ENCODE data around the gene INHBB. TPM values are rescaled to one million over a fixed set of nuclear protein-coding genes. Genes with fewer than 3 reads are reported as not detected.

Gene INHBB
- total RNA-seq, 4 donors from 2014 or later: 21.4 to 69.1 (median 62.1) TPM

GRCh38 chr2:120348134-120348736 lies 2.3 kb downstream of the INHBB start:
- TF ChIP-seq, protein P1, sequence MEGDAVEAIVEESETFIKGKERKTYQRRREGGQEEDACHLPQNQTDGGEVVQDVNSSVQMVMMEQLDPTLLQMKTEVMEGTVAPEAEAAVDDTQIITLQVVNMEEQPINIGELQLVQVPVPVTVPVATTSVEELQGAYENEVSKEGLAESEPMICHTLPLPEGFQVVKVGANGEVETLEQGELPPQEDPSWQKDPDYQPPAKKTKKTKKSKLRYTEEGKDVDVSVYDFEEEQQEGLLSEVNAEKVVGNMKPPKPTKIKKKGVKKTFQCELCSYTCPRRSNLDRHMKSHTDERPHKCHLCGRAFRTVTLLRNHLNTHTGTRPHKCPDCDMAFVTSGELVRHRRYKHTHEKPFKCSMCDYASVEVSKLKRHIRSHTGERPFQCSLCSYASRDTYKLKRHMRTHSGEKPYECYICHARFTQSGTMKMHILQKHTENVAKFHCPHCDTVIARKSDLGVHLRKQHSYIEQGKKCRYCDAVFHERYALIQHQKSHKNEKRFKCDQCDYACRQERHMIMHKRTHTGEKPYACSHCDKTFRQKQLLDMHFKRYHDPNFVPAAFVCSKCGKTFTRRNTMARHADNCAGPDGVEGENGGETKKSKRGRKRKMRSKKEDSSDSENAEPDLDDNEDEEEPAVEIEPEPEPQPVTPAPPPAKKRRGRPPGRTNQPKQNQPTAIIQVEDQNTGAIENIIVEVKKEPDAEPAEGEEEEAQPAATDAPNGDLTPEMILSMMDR (IDR thresholded peaks at IDR 0.05; ENCODE audit: low read depth): no peak

DNA sequence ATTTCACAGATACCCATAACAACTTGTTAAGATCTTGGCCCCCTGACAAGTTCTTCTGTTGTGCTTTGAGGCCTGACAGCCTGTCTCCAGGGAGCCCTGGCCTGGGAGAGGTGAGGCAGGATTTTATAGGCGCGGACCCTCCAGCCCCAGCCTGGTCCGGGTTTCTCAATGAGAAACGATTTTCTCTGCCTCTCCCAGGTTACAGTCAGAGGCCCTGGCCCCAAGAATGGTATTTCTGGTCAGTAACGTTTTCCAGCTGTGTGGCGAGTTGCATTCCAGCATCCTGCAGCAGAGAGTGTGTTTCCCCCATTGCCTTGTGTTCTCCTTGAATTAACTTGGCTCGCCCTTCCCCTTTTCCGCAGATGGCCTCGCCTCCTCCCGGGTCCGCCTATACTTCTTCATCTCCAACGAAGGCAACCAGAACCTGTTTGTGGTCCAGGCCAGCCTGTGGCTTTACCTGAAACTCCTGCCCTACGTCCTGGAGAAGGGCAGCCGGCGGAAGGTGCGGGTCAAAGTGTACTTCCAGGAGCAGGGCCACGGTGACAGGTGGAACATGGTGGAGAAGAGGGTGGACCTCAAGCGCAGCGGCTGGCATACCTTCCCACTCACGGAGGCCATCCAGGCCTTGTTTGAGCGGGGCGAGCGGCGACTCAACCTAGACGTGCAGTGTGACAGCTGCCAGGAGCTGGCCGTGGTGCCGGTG lies 3.0 kb downstream of the INHBB start:
- TF ChIP-seq, protein P1 (IDR thresholded peaks at IDR 0.05; ENCODE audit: low read depth): no peak

DNA sequence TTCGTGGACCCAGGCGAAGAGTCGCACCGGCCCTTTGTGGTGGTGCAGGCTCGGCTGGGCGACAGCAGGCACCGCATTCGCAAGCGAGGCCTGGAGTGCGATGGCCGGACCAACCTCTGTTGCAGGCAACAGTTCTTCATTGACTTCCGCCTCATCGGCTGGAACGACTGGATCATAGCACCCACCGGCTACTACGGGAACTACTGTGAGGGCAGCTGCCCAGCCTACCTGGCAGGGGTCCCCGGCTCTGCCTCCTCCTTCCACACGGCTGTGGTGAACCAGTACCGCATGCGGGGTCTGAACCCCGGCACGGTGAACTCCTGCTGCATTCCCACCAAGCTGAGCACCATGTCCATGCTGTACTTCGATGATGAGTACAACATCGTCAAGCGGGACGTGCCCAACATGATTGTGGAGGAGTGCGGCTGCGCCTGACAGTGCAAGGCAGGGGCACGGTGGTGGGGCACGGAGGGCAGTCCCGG lies 3.5 kb downstream of the INHBB start:
- TF ChIP-seq, protein P1 (IDR thresholded peaks at IDR 0.05; ENCODE audit: low read depth): no peak

GRCh38 chr2:120350080-120350479 lies 4.1 kb downstream of the INHBB start:
- TF ChIP-seq, protein P1 (IDR thresholded peaks at IDR 0.05; ENCODE audit: low read depth): no peak

GRCh38 chr2:120350801-120351320 lies 4.9 kb downstream of the INHBB start:
- TF ChIP-seq, protein P1 (IDR thresholded peaks at IDR 0.05; ENCODE audit: low read depth): no peak

DNA sequence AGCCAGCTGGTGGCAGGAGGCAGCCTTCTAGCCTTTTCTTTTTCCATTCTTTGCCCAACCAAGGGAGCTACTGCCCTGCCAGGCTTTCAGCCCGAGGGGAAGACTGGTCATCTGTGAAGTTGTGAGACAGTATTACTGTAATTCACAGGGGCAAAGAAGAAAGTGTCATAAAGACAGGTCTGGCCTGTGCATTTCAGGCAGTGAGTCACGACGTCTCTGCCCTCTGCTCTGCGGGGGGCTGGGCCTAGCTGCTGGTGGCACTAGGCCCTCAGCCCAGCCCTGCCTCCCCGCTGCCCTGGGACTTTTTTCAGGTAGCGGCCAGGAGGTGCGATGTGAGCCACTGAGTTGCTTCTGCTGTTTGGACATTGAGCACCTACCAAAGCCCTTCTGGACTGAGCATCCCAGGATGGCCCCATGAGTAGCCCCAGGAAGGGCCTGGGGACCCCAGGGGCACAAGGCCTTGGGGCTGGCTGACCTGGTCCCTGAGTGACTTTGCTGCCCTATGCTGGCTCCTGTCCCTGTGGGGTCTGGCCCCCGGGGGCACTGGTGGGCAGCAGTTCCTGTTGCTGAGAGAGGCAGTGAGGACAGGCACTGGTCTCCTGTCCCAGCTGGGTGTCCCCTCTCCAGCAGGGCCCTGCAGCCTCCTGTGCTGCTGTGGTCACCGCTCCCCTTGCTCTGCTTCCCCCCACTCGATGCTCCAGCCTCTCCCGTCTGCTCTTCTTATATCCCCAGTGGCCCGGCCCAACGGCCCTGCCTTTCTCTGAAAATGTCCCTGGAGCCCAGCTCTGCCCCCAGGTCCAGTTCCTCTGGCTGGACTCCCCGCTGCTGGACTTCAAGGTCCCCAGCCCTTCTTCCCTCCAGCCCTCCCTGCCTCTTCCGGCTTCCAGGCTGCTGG lies 7.0 kb downstream of the INHBB start:
- TF ChIP-seq, protein P1 (IDR thresholded peaks at IDR 0.05; ENCODE audit: low read depth): no peak

- TF ChIP-seq, protein P1 (IDR thresholded peaks at IDR 0.05; ENCODE audit: low read depth): no peak
Observed at GRCh38 chr2:120353591-120353898, 7.6 kb downstream of the INHBB start.

Measured in subcutaneous adipose tissue (tissue), 4 donors.